GM23248 (cell line): ENCODE data around the gene ZNF22. TPM values are rescaled to one million over a fixed set of nuclear protein-coding genes. Genes with fewer than 3 reads are reported as not detected.

Source experiments
- DNase-seq: peaks from one replicate; pipeline ENCODE4 v3.0.0-alpha.2; 2015
- H2AFZ ChIP-seq: fragments of 200-600 bp; sonication (generic); 2 replicates; pipeline ENCODE4 v1.6.1; 2016; ENCODE audit warnings: antibody characterized with exemption
- H3F3A ChIP-seq: fragments of 200-600 bp; sonication (generic); 2 replicates; pipeline ENCODE4 v1.6.1; 2016; ENCODE audit warnings: mild to moderate bottlenecking, antibody characterized with exemption, mixed run types; ENCODE audit not compliant: insufficient read depth
- H3K27ac ChIP-seq: fragments of 200-600 bp; sonication (generic); 2 replicates; pipeline ENCODE4 v1.5.1; 2016; ENCODE audit warnings: mild to moderate bottlenecking
- H3K27me3 ChIP-seq: fragments of 200-600 bp; sonication (generic); replicated peaks from 2 replicates; pipeline ENCODE4 v1.6.1; 2016; ENCODE audit warnings: mild to moderate bottlenecking; ENCODE audit not compliant: insufficient read depth
- H3K36me3 ChIP-seq: fragments of 200-600 bp; sonication (generic); 2 replicates; pipeline ENCODE4 v1.6.1; 2016; ENCODE audit warnings: low read depth, mild to moderate bottlenecking
- H3K4me1 ChIP-seq: fragments of 200-600 bp; sonication (generic); 2 replicates; pipeline ENCODE4 v1.6.1; 2016; ENCODE audit warnings: mild to moderate bottlenecking; ENCODE audit not compliant: insufficient read depth
- H3K4me2 ChIP-seq: fragments of 200-600 bp; sonication (generic); one replicate; pipeline ENCODE4 v1.6.1; 2016; ENCODE audit warnings: mild to moderate bottlenecking; ENCODE audit not compliant: unreplicated experiment
- H3K4me3 ChIP-seq: fragments of 200-600 bp; sonication (generic); 2 replicates; pipeline ENCODE4 v1.5.1; 2016; ENCODE audit warnings: mild to moderate bottlenecking
- H3K79me2 ChIP-seq: fragments of 200-600 bp; sonication (generic); 2 replicates; pipeline ENCODE4 v1.6.1; 2016; ENCODE audit warnings: mild to moderate bottlenecking; ENCODE audit not compliant: insufficient read depth
- H3K9ac ChIP-seq: fragments of 200-600 bp; sonication (generic); 2 replicates; pipeline ENCODE4 v1.6.1; 2016; ENCODE audit warnings: mild to moderate bottlenecking
- H3K9me2 ChIP-seq: fragments of 200-600 bp; sonication (generic); 2 replicates; pipeline ENCODE4 v1.6.1; 2016; ENCODE audit warnings: mixed run types, mild to moderate bottlenecking, moderate library complexity; ENCODE audit not compliant: insufficient read depth
- H3K9me3 ChIP-seq: fragments of 200-600 bp; sonication (generic); one replicate; pipeline ENCODE4 v1.6.1; 2017; ENCODE audit warnings: low read depth
- H4K20me1 ChIP-seq: fragments of 200-600 bp; sonication (generic); 2 replicates; pipeline ENCODE4 v1.6.0; 2016; ENCODE audit not compliant: insufficient read depth
- EZH2 ChIP-seq: fragments of 200-600 bp; sonication (generic); IDR thresholded peaks from 2 replicates; pipeline ENCODE4 v1.6.1; 2018; ENCODE audit warnings: antibody characterized with exemption, mild to moderate bottlenecking; ENCODE audit not compliant: insufficient read depth, poor library complexity, severe bottlenecking
- EZH2phosphoT487 ChIP-seq: fragments of 200-600 bp; sonication (generic); IDR thresholded peaks from 2 replicates; pipeline ENCODE4 v1.6.1; 2018; ENCODE audit warnings: antibody characterized with exemption, moderate library complexity, mild to moderate bottlenecking, low read depth; ENCODE audit not compliant: insufficient read depth
- WGBS, 2 experiments: methylation state at CpG; one replicate each; pipeline ENCODE4 v1.1.6; 2015 to 2017; ENCODE audit warnings: low lambda C conversion rate in 2 of 2, low coverage in 1 of 2; ENCODE audit errors: missing lambda C conversion rate in 2 of 2; 5-methylcytosine and 5-hydroxymethylcytosine counted together
- in situ Hi-C: fragments of 300-500 bp; cut with MboI; formaldehyde crosslinking; loops from 2 replicates; pipeline ENCODE4 v1.15.0; 2020
- polyA plus RNA-seq: library from polyadenylated mRNA; unstranded; fragments of >200 nt; fragmentation: Nextera tagmentation; extraction: Ambion mirVana; gene quantifications from 2 replicates; pipeline ENCODE4 v1.2.1, GENCODE V29; 2016
- total RNA-seq: library from RNA; depleted of rRNA; stranded (reverse); fragments of >200 nt; shearing (Covaris generic); gene quantifications from 2 replicates; pipeline ENCODE4 v1.2.3, GENCODE V29; 2014

The ZNF22 gene
- total and polyA plus RNA-seq, 2 experiments from 2014 or later: 15.5 to 17.3 TPM

DNA sequence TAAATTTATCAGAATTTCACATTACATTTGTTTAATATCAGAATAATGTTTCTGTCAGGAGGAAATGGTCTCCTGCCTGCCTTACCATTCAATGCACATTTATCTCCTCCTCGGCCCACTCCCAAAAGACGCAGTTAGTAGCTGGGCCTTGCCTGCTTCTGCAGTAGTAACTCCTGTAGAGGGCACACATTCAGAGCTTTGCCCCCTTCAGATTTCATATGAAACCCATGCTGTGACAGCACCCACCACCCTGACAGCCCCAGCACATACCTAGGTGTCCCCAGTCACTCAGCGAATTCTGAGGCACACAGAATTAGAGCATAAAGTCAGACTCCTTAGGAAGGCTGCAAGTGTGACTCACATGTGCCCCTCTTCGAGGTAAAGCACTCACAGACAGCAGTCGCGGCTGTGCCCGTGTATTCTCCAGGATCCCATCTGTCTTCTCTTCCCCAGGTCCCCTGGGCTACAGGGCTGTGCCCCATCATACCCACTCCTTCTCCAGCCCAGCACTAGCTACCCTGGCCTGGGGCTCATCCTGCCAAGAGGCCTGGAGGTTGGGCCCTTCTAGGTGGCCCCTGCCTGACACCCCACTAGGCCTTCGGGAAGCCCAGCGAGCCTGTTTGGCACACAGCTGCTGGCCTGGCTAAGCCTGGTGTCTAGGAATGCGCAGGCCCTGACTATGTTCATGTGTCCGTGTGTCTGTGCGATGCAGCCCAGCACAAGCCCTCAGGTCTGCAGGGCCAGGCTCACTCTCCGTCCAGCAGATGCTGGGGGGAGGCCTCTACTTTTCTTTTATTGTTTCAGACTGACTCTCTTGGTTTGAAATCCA lies 17.4 kb upstream of the ZNF22 start:
- Histone ChIP-seq H3K4me2 (no peak overlapping the region), H3K27me3 (no peaks in the 10 kb centered on the region), H3K9me2 (no peaks in the 10 kb centered on the region), H3K79me2 (no peaks in the 10 kb centered on the region), H3K4me1 (peaks cover 37% of the 10 kb centered on the region), H4K20me1 (no peaks in the 10 kb centered on the region), H3K4me3 (no peak overlapping the region), H3K9me3 (no peaks in the 10 kb centered on the region), H3K9ac (no peak overlapping the region), H2AFZ (no peak overlapping the region), H3K36me3 (no peaks in the 10 kb centered on the region), H3F3A (peaks cover 18% of the 10 kb centered on the region; the same call in 1 of the 2 replicates), H3K27ac (no peak overlapping the region)
- in situ Hi-C loops: loop anchor here (25.0 kb wide), 1 partner anchor 1321 kb away; no protein-coding TSS in a partner anchor
- 95 to 99% methylated on average over 10 to 13 of the region's 13 CpGs for WGBS, 2 experiments
- no peak for DNase-seq
- TF ChIP-seq EZH2phosphoT487: no peak
- TF ChIP-seq EZH2: no peak

DNA sequence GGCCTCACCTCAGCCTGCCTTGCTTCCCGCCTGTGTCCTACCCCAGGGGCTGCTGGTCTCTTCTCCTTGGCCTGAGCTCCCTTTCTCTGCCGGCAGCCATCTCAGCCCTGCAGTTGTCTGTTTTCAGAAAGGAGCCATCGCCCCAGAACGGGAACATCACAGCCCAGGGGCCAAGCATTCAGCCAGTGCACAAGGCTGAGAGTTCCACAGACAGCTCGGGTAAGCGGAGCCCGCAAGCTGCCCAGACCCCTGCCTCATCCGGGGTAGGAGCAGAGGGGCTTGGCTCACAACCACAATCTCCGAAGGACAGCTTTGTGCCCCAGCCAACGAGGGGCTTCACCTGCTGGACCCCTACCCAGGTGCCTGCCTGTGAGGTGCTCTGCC lies 16.8 kb upstream of the ZNF22 start:
- Histone ChIP-seq H2AFZ (no peak overlapping the region), H3K79me2 (no peaks in the 10 kb centered on the region), H3K27me3 (no peaks in the 10 kb centered on the region), H3K9ac (no peak overlapping the region), H3K27ac (no peak overlapping the region), H3F3A (peaks cover 18% of the 10 kb centered on the region; the same call in 1 of the 2 replicates), H3K4me3 (no peak overlapping the region), H3K4me1 (peaks cover 31% of the 10 kb centered on the region), H3K36me3 (no peaks in the 10 kb centered on the region), H4K20me1 (no peaks in the 10 kb centered on the region), H3K9me3 (no peaks in the 10 kb centered on the region), H3K4me2 (no peak overlapping the region), H3K9me2 (no peaks in the 10 kb centered on the region)
- no peak for DNase-seq
- WGBS, 2 experiments: 94 to 95% methylated on average over 10 of the region's 10 CpGs
- TF ChIP-seq EZH2: no peak
- no peak for TF ChIP-seq EZH2phosphoT487
- in situ Hi-C loops: loop anchor here (25.0 kb wide), 1 partner anchor 1322 kb away; no protein-coding TSS in a partner anchor

DNA sequence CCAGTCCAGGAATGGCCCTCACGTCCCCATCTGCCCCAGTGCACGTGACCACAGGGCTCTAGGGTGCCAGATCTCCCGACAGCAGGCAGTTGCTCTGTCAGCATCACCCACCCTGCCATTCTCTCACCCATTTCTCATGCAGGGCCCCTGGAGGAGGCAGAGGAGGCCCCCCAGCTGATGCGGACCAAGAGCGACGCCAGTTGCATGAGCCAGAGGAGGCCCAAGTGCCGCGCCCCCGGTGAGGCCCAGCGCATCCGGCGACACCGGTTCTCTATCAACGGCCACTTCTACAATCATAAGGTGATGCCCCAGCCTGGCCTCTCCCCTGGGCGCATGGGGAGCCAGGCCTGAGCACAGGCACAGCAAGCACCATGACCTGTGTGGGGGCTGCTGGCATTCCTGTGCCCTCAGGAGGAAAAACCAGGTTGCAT lies 16.0 kb upstream of the ZNF22 start:
- H3K9me3 ChIP-seq: no peaks in the 10 kb centered on the region
- H3K36me3 ChIP-seq: no peaks in the 10 kb centered on the region
- H2AFZ ChIP-seq: no peak overlapping the region
- no peak for DNase-seq
- 93 to 96% methylated on average over 15 of the region's 15 CpGs for WGBS, 2 experiments
- peaks cover 18% of the 10 kb centered on the region; the same call in 1 of the 2 replicates for H3F3A ChIP-seq
- TF ChIP-seq EZH2phosphoT487: no peak
- TF ChIP-seq EZH2: no peak
- H3K27me3 ChIP-seq: no peaks in the 10 kb centered on the region
- H3K9ac ChIP-seq: no peak overlapping the region
- in situ Hi-C loops: loop anchor here (25.0 kb wide), 1 partner anchor 1322 kb away; no protein-coding TSS in a partner anchor
- no peak overlapping the region for H3K27ac ChIP-seq
- peaks cover 26% of the 10 kb centered on the region for H3K4me1 ChIP-seq
- H3K79me2 ChIP-seq: no peaks in the 10 kb centered on the region
- H3K9me2 ChIP-seq: no peaks in the 10 kb centered on the region
- no peak overlapping the region for H3K4me3 ChIP-seq
- no peak overlapping the region for H3K4me2 ChIP-seq
- no peaks in the 10 kb centered on the region for H4K20me1 ChIP-seq

DNA sequence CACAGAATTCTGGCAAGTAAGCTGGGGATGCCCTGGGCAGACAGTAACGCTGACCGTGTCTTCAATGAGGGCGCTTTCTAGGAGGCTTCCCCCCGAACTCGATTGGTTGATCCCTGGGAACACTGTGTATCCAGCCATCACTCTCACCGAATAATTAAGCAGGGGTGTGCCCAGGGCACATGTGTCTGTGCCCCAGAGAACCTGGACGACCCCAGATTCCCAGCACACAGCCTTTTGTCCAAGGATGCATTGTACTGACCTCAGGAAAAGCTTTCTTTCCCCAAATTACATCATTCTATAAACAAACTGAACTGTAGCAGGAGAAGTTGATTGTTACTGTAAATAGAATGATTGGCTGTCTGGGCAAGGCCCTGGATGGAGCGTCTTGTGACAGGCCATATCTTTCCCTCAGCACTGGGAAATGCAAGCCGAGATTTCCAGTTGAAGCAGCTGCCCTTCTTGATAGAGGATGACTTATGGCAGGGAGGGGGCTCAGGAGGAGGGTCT lies 15.5 kb upstream of the ZNF22 start:
- no peaks in the 10 kb centered on the region for H3K79me2 ChIP-seq
- H3F3A ChIP-seq: peaks cover 16% of the 10 kb centered on the region; the same call in 1 of the 2 replicates
- in situ Hi-C loops: loop anchor here (25.0 kb wide), 1 partner anchor 1323 kb away; no protein-coding TSS in a partner anchor
- H3K27me3 ChIP-seq: no peaks in the 10 kb centered on the region
- no peak overlapping the region for H3K4me3 ChIP-seq
- no peaks in the 10 kb centered on the region for H3K9me3 ChIP-seq
- WGBS, 2 experiments: 64 to 66% methylated on average over 9 of the region's 9 CpGs
- H4K20me1 ChIP-seq: no peaks in the 10 kb centered on the region
- H3K27ac ChIP-seq: no peak overlapping the region
- H3K9ac ChIP-seq: no peak overlapping the region
- TF ChIP-seq EZH2phosphoT487: no peak
- no peak for TF ChIP-seq EZH2
- no peak overlapping the region for H2AFZ ChIP-seq
- no peak overlapping the region for H3K4me2 ChIP-seq
- H3K36me3 ChIP-seq: no peaks in the 10 kb centered on the region
- no peak for DNase-seq
- peaks cover 22% of the 10 kb centered on the region for H3K4me1 ChIP-seq
- no peaks in the 10 kb centered on the region for H3K9me2 ChIP-seq
